ENCODE data around the gene PLS1.
"Not testable (repeated sequence)": the region's sequence is repeated elsewhere in the genome, so short reads cannot be mapped to it uniquely, and the experiment has no call there.

PLS1 gene

GRCh38 chr3:142726017-142726416 lies 129.8 kb downstream of the PLS1 start:
- H3K4me3 ChIP-seq (ENCODE audit: low read depth, low read length): no peak overlapping the region
- TF ChIP-seq MYC (IDR thresholded peaks at IDR 0.05; ENCODE audit: low read depth, low read length) (no peak), MAX (IDR thresholded peaks at IDR 0.05; ENCODE audit: low read depth, low read length) (no peak), POLR2A (IDR thresholded peaks at IDR 0.05; ENCODE audit: extremely low read depth, insufficient read length) (no peak)
- TF ChIP-seq, protein P1, sequence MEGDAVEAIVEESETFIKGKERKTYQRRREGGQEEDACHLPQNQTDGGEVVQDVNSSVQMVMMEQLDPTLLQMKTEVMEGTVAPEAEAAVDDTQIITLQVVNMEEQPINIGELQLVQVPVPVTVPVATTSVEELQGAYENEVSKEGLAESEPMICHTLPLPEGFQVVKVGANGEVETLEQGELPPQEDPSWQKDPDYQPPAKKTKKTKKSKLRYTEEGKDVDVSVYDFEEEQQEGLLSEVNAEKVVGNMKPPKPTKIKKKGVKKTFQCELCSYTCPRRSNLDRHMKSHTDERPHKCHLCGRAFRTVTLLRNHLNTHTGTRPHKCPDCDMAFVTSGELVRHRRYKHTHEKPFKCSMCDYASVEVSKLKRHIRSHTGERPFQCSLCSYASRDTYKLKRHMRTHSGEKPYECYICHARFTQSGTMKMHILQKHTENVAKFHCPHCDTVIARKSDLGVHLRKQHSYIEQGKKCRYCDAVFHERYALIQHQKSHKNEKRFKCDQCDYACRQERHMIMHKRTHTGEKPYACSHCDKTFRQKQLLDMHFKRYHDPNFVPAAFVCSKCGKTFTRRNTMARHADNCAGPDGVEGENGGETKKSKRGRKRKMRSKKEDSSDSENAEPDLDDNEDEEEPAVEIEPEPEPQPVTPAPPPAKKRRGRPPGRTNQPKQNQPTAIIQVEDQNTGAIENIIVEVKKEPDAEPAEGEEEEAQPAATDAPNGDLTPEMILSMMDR (IDR thresholded peaks at IDR 0.05; ENCODE audit: low read depth, low read length): no peak
- no peak for DNase-seq (ENCODE audit: low read depth)

- DNase-seq (ENCODE audit: low read depth): no peak
- TF ChIP-seq, protein P1 (IDR thresholded peaks at IDR 0.05; ENCODE audit: low read depth, low read length): no peak
- TF ChIP-seq POLR2A (IDR thresholded peaks at IDR 0.05; ENCODE audit: extremely low read depth, insufficient read length) (no peak), MAX (IDR thresholded peaks at IDR 0.05; ENCODE audit: low read depth, low read length) (no peak), MYC (IDR thresholded peaks at IDR 0.05; ENCODE audit: low read depth, low read length) (no peak)
- no peak overlapping the region for H3K4me3 ChIP-seq (ENCODE audit: low read depth, low read length)
Measured at GRCh38 chr3:142732066-142732465, 135.9 kb downstream of the PLS1 start.

- TF ChIP-seq MYC (IDR thresholded peaks at IDR 0.05; ENCODE audit: low read depth, low read length) (no peak), MAX (IDR thresholded peaks at IDR 0.05; ENCODE audit: low read depth, low read length) (no peak), POLR2A (IDR thresholded peaks at IDR 0.05; ENCODE audit: extremely low read depth, insufficient read length) (no peak)
- TF ChIP-seq, protein P1 (IDR thresholded peaks at IDR 0.05; ENCODE audit: low read depth, low read length): no peak
- no peak overlapping the region for H3K4me3 ChIP-seq (ENCODE audit: low read depth, low read length)
- DNase-seq (ENCODE audit: low read depth): no peak
Measured at GRCh38 chr3:142734834-142735233, 138.6 kb downstream of the PLS1 start.

DNA sequence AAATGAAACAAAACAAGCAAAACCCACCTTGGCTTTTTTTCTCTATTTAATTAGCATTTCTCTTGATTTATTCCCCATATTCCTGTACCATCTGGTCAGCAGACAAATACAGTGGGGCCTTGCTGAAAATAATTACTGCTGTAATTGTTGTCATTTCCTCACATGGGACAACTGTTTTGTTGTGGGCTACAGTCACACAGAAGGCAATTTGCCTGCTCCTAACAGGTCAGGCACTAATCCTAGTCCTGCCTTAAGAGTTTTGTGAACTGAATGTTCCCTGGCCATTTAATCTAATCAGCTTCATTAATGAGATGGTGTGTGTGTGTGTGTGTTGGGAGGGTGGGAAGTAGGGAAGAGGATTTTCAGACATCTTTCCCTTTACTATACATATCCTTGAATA lies 139.3 kb downstream of the PLS1 start:
- H3K4me3 ChIP-seq (ENCODE audit: low read depth, low read length): no peak overlapping the region
- TF ChIP-seq MAX (IDR thresholded peaks at IDR 0.05; ENCODE audit: low read depth, low read length) (no peak), MYC (IDR thresholded peaks at IDR 0.05; ENCODE audit: low read depth, low read length) (no peak), POLR2A (IDR thresholded peaks at IDR 0.05; ENCODE audit: extremely low read depth, insufficient read length) (no peak)
- TF ChIP-seq, protein P1 (IDR thresholded peaks at IDR 0.05; ENCODE audit: low read depth, low read length): no peak
- DNase-seq (ENCODE audit: low read depth): no peak

DNA sequence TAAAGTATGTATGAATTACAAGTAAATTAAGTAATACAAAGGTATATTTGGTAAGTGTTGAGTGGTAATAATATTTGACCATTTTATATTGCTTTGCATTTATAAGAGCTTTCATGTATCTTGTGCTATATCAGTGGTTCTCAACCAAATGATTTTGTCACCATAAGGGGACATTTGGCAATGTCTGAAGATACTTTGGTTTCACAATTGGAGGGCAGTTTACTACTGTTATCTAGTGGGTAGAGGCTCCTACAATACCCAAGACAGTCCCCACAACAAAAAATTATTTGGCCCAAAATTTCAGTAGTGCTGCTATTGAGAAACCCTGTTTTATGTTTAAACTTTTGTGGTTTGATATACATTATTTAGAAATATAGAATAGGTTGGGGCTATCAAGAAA lies 142.2 kb downstream of the PLS1 start:
- no peak for DNase-seq (ENCODE audit: low read depth)
- no peak overlapping the region for H3K4me3 ChIP-seq (ENCODE audit: low read depth, low read length)
- no peak for TF ChIP-seq MAX (IDR thresholded peaks at IDR 0.05; ENCODE audit: low read depth, low read length)
- TF ChIP-seq, protein P1 (IDR thresholded peaks at IDR 0.05; ENCODE audit: low read depth, low read length): no peak
- TF ChIP-seq POLR2A (IDR thresholded peaks at IDR 0.05; ENCODE audit: extremely low read depth, insufficient read length): no peak
- TF ChIP-seq MYC (IDR thresholded peaks at IDR 0.05; ENCODE audit: low read depth, low read length): no peak

- no peak for DNase-seq (ENCODE audit: low read depth)
- TF ChIP-seq, protein P1 (IDR thresholded peaks at IDR 0.05; ENCODE audit: low read depth, low read length): no peak
- TF ChIP-seq POLR2A (IDR thresholded peaks at IDR 0.05; ENCODE audit: extremely low read depth, insufficient read length) (no peak), MYC (IDR thresholded peaks at IDR 0.05; ENCODE audit: low read depth, low read length) (no peak), MAX (IDR thresholded peaks at IDR 0.05; ENCODE audit: low read depth, low read length) (no peak)
Measured at GRCh38 chr3:142746646-142747045, 150.5 kb downstream of the PLS1 start.

DNA sequence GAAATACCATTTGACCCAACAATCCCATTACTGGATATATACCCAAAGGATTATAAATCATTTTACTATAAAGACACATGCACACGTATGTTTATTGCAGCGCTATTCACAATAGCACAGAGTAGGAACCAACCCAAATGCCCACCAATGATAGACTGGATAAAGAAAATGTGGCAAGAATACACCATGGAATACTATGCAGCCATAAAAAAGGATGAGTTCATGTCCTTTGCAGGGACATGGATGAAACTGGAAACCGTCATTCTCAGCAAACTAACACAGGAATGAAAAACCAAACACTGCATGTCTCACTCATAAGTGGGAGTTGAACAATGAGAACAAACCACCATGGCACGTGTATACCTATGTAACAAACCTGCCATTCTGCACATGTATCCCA lies 154.3 kb downstream of the PLS1 start:
- not testable (repeated sequence) for DNase-seq (ENCODE audit: low read depth); H3K4me3 ChIP-seq (ENCODE audit: low read depth, low read length)

More at GRCh38 chr3:142746646-142747045, 150.5 kb downstream of the PLS1 start:
- H3K4me3 ChIP-seq (ENCODE audit: low read depth, low read length): no peak overlapping the region

- not testable (repeated sequence) for DNase-seq (ENCODE audit: low read depth); H3K4me3 ChIP-seq (ENCODE audit: low read depth, low read length)
Measured at GRCh38 chr3:142752605-142753004, 156.4 kb downstream of the PLS1 start.
